ENCODE data around the gene SNRK.

Gene SNRK

DNA sequence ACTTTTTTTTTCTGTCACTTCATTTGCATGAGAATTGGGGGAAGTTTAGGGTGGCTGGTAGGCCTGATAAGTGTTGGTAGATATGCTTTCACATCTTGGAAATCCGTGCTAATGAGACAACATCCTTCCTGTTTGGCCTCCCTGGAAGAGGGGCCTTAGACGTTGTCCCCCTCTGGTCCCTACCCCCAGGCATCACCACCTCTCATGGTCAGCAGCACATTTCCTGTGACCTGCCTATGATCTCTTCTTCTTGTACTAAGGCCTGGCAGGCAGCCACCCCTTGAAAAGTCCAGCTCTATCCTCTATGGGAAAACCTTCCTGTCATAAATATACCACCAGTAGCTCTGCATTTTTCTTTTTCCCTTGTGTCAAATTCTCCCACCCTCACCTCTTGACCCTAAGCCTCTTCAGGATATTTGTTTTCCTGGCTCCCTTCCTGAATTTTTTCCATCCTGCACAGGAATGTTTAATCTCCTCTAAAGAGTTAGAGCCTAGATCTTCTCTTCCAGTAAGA lies 107.8 kb downstream of the SNRK start:
- TF ChIP-seq, protein P1, sequence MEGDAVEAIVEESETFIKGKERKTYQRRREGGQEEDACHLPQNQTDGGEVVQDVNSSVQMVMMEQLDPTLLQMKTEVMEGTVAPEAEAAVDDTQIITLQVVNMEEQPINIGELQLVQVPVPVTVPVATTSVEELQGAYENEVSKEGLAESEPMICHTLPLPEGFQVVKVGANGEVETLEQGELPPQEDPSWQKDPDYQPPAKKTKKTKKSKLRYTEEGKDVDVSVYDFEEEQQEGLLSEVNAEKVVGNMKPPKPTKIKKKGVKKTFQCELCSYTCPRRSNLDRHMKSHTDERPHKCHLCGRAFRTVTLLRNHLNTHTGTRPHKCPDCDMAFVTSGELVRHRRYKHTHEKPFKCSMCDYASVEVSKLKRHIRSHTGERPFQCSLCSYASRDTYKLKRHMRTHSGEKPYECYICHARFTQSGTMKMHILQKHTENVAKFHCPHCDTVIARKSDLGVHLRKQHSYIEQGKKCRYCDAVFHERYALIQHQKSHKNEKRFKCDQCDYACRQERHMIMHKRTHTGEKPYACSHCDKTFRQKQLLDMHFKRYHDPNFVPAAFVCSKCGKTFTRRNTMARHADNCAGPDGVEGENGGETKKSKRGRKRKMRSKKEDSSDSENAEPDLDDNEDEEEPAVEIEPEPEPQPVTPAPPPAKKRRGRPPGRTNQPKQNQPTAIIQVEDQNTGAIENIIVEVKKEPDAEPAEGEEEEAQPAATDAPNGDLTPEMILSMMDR (IDR thresholded peaks at IDR 0.05): no peak

GRCh38 chr3:43399034-43399433 lies 112.7 kb downstream of the SNRK start:
- TF ChIP-seq, protein P1 (IDR thresholded peaks at IDR 0.05): no peak

- TF ChIP-seq, protein P1 (IDR thresholded peaks at IDR 0.05): no peak
Observed at GRCh38 chr3:43400167-43400566, 113.8 kb downstream of the SNRK start.

Measured in LNCAP (cell line).